HL-60/S4 treated with phorbol 12-myristate 13-acetate at 8.2 ng/mL for 4 days and 3 days (cell line): Measurements from ENCODE around the gene MICALL1.

Source experiments
- in situ Hi-C: fragments of 300-500 bp; cut with MboI; formaldehyde crosslinking; loops from 2 replicates; pipeline ENCODE4 v1.15.0; 2022; ENCODE audit warnings: low sequenced_read_pairs

Gene MICALL1

DNA sequence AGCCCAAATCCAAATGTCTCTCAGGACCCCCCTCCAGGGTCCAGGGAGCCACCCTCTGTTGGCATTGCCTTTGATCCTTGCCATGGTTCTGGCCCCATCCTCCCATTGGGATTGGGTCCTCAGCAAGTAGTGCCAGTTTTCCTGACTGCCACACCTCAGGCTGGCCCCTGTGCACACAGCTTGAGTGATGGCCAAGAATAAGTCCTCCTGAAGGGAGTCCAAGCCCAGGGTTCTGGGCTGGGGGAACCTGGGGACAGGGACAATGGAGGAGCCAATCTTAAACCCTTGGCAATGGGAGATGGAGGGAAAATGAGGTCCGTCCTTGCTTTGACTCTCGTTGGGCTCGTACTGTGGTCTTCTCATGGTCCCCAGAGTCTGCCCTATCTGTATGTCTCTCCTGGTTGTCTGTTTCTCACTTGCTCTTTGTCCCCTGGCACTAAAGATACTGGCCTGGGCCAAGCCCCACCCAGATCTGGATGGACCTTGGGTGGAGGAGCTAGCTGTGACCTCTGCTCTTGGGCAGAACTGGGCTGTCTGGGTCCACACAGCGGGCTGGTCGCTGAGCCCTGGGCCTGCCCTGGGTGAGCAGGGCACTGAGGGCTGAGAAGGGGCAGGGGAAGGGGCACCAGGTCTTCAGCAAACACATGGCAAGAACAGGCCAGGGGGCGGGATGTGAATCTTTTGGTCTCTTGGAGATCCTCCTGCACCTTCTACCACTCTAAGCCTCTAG, 75.3 kb downstream of the MICALL1 start:
- in situ Hi-C loops: no loop called here

DNA sequence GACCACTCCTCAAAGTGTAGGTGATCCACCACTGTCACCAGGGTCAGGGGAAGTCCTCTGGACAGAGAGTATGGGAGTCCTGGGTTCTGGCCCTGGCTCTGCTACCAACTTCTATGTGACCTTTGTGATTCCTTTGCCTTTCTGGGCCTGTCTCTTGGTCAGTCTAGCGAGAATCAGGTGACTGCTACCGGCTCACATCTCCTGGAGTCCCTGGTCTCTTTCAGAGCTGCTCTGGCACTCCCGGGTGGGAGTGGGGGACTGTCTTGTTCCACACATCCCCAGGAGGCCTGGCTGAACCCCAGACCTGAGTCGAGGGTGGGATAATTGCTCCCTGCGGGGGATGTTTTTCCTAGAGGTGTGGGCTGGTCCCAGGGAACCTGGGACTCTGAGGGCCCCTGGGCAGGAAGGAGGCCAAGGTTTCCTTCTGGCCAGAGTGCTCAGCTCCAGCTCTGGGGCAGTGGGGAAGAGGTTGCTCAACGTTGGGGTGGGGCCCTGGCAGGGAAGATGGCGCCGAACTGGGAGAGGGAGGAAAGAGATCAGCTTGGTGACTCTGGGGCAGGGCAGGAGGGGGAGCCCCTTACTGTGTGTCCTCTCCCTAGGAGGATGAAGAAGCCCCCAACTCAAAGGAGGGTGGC, 76.2 kb downstream of the MICALL1 start:
- in situ Hi-C loops: no loop called here

DNA sequence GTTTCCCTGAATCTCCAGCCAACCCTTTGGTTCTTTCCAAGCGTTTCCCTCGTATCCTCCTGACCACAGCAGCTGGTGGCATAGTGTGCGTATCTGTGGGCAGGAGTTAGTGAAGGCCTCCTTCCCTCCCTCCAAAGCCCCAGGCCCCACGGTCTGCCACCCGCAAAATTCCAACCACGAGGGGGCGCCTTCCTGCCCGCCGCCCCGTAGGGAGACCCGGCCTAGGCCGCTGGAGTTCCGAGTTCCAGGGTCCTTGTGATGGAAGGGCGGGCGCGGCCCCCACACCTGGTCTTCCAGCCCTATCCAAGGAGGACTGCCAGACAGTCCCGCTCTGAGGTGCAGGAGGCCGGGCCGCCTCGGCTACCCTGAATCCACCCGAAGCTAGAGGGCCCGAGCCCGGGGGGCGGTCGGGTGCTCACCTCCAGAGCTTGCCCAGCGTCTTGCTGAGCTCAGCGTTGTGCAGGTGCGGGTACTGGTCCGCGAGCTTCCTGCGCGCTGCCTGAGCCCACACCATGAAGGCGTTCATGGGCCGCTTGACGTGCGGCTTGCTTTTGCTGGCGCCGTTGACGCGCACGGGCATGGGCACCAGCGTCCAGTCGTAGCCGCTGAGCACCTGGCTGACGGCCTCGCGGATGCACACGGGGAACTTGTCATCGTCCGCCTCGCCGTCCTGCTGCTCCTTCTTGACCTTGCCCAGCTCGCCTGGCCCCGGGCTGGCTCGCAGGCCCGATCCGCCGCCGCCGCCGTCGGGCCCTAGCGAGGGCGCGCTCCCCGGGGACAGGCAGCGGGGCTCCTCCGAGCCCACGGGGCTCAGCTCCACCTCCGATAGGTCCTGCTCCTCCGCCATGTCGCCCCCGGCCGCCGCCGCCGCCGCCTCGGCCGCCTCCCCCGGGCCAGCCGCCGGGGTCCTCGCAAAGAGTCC, 77.1 kb downstream of the MICALL1 start:
- in situ Hi-C loops: no loop called here

DNA sequence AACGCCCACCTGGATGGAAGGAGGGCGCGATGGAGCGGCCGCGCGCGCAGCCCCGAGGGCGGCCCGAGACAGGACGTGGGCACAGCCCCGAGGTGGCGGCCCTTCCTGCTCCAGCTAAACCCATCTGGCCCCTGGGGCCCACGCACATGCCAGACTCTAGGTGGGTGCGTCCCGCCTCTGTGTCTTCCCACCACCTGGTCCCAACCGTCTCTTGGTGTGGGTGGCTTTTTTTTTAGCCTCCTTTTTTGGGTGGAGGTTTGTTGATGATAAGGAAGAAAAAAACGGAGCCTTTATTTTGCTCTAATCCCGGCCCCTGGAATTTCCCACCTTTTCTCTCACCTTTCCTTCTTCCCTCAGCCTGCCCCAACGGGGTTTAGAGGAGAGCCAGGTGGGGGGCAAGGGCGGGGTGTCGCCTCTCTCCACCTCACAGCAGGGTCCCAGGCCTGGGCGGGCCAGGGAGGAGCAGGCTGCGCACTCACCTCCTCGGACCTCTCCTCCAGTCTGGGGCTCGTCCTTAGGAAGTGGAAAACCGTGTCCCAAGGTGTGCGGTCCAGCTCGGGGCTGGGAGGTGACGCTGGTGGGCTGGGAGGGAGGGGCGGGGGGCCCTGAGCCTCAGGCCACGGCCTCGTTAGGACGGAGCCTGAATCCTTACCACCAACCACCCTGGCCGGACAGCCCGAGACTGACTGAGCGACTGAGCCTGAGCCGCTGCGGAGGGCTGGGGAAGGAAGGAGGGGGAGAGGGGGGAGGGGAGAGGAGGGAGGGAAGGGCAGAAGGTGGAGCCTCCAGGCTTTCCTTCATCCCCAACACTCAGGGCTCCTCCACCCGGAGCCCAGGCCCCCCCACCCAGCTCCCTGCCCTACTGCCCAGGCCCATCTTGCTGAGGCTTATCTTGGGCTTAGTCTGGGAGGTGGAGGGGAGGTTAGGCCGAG, 78.0 kb downstream of the MICALL1 start, which contains the start of gene SOX10:
Gene SOX10, minus strand, starts transcription at position 696 of the 932 bp plus-strand sequence. CDS start 771 bp downstream, outside the sequence.
- in situ Hi-C loops: no loop called here

DNA sequence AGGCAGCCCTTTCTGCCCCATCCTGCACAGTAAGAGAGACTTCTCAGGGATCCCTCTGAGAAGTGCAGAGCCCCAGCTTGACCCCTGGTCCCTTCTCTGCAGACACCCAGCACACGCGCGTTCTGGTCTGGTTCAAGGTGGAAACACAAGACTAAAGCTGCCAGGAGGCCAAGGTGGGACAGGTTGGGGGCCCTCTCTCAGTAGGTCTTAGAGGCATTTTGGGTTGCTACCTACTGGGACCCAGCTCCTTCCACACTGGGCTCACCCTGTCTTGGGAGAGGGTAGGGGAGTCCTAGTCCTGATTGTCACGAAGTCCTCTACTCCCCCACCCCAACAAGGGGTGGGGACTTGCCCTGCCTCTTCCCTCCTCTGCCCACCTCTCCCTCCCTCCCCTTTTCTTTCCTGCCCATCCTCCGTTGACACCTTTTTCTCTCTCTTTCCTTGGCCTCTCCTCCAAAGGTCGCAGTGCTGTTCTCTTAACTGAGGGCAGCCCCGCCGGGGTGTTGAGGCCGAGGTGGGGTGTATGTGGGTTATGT, 79.0 kb downstream of the MICALL1 start:
- in situ Hi-C loops: no loop called here

DNA sequence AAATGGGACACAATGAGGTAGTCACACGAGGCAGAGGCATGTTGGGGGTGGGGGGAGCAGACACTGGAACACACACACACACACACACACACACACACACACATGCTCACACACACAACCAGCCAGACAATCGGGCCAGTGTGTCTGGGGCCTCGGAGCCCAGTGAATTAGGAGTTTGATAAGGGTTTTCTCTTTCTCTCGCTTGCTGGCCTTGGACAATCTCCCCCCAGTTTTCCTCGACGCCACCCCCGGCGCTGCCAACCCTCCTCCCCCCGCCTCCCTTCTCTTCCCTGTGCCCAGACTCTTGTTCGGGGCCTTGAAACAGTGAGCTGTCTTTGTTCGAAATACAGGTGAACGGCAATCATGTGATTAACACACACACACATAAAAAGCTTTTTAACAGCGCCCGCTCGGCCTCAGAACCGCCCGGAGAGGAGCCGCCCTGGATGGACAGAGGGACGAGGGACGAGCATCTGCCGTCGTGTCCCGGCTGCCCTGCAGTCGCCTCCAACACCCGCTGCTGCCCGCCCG, 79.7 kb downstream of the MICALL1 start:
- in situ Hi-C loops: no loop called here

DNA sequence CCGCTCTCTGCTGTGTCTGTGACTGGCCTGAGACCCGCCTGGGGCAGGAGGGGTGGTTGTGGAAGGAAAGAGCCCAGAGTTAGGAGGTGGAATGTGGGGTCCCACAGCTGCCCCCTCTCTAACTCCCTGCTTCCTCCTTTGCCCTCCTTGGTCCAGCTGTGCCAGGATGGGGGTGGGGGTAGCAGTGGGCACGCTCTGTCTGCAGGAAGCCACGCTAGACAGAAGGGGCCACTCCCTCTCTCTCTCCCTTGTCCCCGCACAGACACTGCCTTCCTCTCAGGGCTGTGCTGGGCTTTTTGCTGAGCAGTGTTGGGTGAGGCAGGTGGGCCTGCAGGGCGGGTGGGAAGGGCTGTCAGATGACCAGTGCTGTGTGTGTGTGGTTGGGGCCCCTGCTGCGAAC, 80.3 kb downstream of the MICALL1 start:
- in situ Hi-C loops: no loop called here

DNA sequence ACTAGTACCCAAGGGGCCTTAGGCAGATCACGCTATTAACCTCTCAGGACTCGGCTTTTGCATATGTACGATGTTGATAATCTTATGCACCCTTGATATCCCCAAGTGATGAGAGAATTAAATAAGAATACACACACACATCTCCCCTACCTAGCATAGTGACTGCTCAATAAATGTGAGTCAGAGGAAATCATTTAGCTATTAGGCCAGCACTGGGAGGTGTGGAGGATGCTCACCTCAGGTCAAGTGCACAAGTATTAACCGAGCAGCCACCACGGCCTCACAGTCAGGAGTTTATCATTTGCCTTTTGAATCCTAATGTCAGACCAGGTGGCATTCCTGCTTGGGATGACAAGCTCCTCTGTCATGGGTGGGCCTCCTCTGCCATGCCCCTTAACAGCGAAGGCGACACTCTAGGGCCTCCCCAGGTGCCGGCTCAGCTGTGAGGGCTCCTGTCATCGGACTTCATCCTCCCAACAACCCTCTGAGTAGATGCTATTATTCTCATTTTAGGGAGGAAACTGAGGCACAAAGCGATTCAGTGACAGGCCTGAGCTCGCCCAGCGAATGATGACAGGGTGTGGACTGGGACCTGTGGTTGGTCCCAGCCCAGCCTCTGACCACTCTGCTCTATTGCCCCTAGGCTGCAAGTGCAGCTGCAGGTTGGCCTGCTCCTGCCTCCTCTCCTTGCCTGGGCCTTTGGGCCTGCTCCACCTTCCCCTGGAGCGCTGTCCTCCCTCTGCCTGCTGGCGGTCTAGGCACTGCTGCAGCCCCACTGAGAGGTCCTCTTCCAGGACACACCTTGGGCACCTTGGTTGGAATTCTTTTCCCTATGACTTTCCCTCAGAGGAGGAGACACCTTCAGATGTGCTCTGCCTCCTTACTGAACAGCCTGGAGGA, 83.3 kb downstream of the MICALL1 start:
- in situ Hi-C loops: no loop called here

DNA sequence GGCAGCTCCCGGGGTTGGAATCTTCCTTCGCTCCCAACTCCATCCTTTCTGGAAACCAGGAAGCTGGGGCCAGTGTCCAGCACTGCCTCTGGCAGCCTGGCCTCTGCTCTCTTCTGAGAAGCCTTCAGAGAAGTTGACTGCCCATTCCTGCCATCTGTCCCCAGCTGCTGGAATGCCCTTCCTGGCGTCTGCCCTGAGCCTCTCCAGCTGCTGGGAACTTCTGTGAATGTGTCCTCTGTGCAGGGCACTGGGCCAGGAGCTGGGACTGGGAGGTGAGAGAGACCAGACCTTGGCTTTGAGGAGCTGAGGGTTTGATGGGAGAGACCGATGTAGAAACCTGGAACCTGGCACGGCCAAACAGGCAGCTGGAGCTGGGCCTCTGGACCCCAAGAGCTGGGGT, 84.2 kb downstream of the MICALL1 start:
- in situ Hi-C loops: no loop called here

DNA sequence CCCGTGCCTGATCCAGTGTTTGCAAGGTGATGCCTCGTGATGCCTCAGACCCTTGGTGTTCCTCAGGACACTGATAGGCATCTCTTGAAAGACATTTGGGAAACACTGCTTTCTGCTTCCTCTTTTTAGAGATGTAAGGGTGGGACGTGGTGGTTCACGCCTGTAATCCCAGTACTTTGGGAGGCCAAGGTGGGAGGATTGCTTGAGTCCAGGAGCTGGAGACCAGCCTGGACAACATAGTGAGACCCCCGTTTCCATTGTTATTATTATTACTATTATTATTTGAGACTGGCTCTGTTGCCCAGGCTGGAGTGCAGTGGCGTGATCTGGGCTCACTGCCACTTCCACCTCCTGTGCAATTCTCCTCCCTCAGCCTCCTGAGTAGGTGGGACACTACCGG, 84.8 kb downstream of the MICALL1 start:
- in situ Hi-C loops: no loop called here

DNA sequence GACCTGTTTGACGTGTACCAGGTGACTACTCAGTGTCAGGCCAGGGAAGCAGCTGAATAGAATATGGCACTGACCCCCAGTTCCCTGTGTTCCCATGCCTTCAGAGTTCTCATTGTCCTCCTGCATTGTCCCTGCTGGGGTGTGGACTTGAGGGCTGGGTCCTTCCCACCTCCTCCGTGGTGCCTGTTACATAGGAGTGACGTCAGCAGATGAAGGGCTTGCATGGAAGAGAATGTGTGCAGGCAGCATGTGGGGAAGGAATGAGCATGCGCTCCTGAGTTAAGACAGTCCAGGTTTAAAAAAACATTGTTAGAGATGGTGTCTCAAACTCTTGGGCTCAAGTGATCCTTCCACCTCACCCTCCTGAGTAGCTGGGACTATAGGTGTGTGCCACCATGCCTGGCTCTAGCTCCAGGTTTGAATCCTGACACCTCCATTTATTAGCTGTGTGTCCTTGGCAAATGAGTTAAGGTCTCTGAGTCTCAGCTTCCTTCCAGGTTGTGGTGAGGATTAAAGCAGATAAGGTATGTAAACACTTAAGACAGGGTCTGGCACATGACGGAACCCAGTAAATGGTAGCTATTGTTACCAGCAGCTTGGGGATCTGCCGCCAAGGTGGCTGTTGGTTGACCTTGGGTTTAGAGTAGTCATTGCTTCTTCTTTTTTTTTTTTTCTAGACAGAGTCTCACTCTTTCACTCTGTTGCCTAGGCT, 85.8 kb downstream of the MICALL1 start:
- in situ Hi-C loops: no loop called here
